ENCODE measurements around the gene TIMM44. TPM values are rescaled to one million over a fixed set of nuclear protein-coding genes. Genes with fewer than 3 reads are reported as not detected.

The TIMM44 gene
- total and polyA plus RNA-seq, 2 donors: 28.1 to 41.8 TPM

DNA sequence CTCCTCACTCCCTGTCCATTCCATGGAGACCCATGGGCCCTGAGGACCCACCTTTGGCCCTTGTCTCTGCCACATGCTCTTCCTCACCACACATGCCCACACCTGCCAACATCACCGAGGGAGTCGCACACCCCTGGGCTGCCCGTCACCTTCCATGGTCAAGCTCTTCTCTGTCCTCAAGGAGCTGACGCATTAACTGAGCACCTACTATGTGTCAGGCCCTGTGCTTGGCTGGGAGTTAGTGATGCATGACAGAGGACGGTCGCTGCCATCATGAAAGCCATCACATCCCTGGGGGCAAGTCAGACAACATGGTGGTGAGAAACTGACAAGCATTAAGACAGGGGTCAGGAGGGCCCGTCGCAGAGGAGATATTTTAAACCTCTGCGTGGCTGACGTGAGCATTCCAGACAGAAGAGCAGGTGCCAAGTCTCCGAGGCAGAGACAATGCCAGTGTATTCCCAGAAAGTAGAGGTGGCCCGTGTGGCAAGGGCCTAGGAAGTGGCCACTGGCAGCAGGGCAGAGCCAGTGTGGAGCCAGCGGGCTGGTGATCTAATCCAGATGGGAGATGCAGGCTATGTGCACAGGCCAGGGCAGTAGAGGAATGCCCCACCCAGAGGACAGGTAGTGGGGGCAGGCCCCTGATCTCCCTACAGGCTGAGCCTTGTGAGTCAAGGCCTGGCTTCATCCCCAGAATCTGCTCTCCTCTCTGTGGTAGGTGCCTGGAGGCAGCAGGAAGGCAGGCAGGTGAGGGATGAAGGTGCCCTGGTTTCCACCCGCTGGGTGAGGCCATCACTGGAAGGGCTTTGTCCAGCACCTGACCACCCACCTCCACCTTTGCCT, 40.8 kb upstream of the TIMM44 start:
- WGBS: 97% methylated on average over 14 of the region's 14 CpGs
- DNase-seq (ENCODE audit: low read depth in 6 of 9, low spot score in 9 of 9): no peak
- no peaks in the 10 kb centered on the region for H3K27me3 ChIP-seq (ENCODE audit: control insufficient read depth in 2 of 2, insufficient read depth in 1 of 2, low read length in 1 of 2)
- no peaks in the 10 kb centered on the region for H3K9me3 ChIP-seq (ENCODE audit: control insufficient read depth in 2 of 2, insufficient read depth in 1 of 2, low read length in 1 of 2)
- H3K36me3 ChIP-seq (ENCODE audit: control insufficient read depth in 2 of 2, insufficient read depth in 2 of 2, low read length in 1 of 2): peaks cover 91 to 92% of the 10 kb centered on the region in 2 donors
- no peaks in the 10 kb centered on the region for H3K4me1 ChIP-seq (ENCODE audit: control insufficient read depth in 2 of 2, insufficient read depth in 2 of 2, low read length in 2 of 2)
- no peak overlapping the region for H3K4me3 ChIP-seq (ENCODE audit: low read length in 2 of 2)
- H3K27ac ChIP-seq (ENCODE audit: low read depth in 1 of 2, low read length in 1 of 2): no peak overlapping the region

- H3K4me1 ChIP-seq (ENCODE audit: control insufficient read depth in 2 of 2, insufficient read depth in 2 of 2, low read length in 2 of 2): no peaks in the 10 kb centered on the region
- no peaks in the 10 kb centered on the region for H3K27me3 ChIP-seq (ENCODE audit: control insufficient read depth in 2 of 2, insufficient read depth in 1 of 2, low read length in 1 of 2)
- WGBS: 98% methylated on average over 18 of the region's 18 CpGs
- no peaks in the 10 kb centered on the region for H3K9me3 ChIP-seq (ENCODE audit: control insufficient read depth in 2 of 2, insufficient read depth in 1 of 2, low read length in 1 of 2)
- H3K27ac ChIP-seq (ENCODE audit: low read depth in 1 of 2, low read length in 1 of 2): no peak overlapping the region
- peaks cover 91 to 92% of the 10 kb centered on the region in 2 donors for H3K36me3 ChIP-seq (ENCODE audit: control insufficient read depth in 2 of 2, insufficient read depth in 2 of 2, low read length in 1 of 2)
- no peak for DNase-seq (ENCODE audit: low read depth in 6 of 9, low spot score in 9 of 9)
- H3K4me3 ChIP-seq (ENCODE audit: low read length in 2 of 2): no peak overlapping the region
Measured at GRCh38 chr19:7983286-7983950, 40.0 kb upstream of the TIMM44 start.

DNA sequence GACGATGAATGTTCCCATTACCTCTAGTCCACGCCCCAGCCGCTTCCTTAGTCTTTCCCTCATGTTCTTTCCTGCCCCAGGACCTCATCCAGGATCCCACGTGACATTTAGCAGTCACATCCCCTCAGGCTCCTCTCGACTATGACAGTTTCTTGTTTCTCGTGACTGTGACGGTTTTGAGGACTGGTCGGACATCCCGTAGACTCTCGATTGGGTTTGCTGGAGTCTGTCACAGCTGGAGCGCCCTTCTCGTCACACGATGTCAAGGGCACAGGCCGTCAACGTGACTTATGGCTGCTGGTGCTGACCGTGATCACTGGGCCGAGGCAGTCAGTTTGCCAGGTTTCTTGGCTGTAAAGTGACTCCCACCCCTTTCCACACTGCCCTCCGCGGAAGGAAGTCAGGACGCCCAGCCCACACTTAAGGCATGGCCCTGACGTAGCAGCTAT, 39.2 kb upstream of the TIMM44 start:
- Histone ChIP-seq H3K27me3 (ENCODE audit: control insufficient read depth in 2 of 2, insufficient read depth in 1 of 2, low read length in 1 of 2) (no peaks in the 10 kb centered on the region), H3K4me1 (ENCODE audit: control insufficient read depth in 2 of 2, insufficient read depth in 2 of 2, low read length in 2 of 2) (no peaks in the 10 kb centered on the region), H3K4me3 (ENCODE audit: low read length in 2 of 2) (no peak overlapping the region), H3K27ac (ENCODE audit: low read depth in 1 of 2, low read length in 1 of 2) (no peak overlapping the region), H3K36me3 (ENCODE audit: control insufficient read depth in 2 of 2, insufficient read depth in 2 of 2, low read length in 1 of 2) (peaks cover 91 to 92% of the 10 kb centered on the region in 2 donors), H3K9me3 (ENCODE audit: control insufficient read depth in 2 of 2, insufficient read depth in 1 of 2, low read length in 1 of 2) (no peaks in the 10 kb centered on the region)
- WGBS: 91% methylated on average over 21 of the region's 21 CpGs
- DNase-seq (ENCODE audit: low read depth in 6 of 9, low spot score in 9 of 9): no peak

- no peaks in the 10 kb centered on the region for H3K27me3 ChIP-seq (ENCODE audit: control insufficient read depth in 2 of 2, insufficient read depth in 1 of 2, low read length in 1 of 2)
- H3K27ac ChIP-seq (ENCODE audit: low read depth in 1 of 2, low read length in 1 of 2): no peak overlapping the region
- no peaks in the 10 kb centered on the region for H3K9me3 ChIP-seq (ENCODE audit: control insufficient read depth in 2 of 2, insufficient read depth in 1 of 2, low read length in 1 of 2)
- H3K4me1 ChIP-seq (ENCODE audit: control insufficient read depth in 2 of 2, insufficient read depth in 2 of 2, low read length in 2 of 2): no peaks in the 10 kb centered on the region
- WGBS: 97% methylated on average over 10 of the region's 10 CpGs
- H3K36me3 ChIP-seq (ENCODE audit: control insufficient read depth in 2 of 2, insufficient read depth in 2 of 2, low read length in 1 of 2): peaks cover 91 to 93% of the 10 kb centered on the region in 2 donors
- H3K4me3 ChIP-seq (ENCODE audit: low read length in 2 of 2): no peak overlapping the region
- DNase-seq (ENCODE audit: low read depth in 6 of 9, low spot score in 9 of 9): no peak
Measured at GRCh38 chr19:7982103-7982502, 38.6 kb upstream of the TIMM44 start.

DNA sequence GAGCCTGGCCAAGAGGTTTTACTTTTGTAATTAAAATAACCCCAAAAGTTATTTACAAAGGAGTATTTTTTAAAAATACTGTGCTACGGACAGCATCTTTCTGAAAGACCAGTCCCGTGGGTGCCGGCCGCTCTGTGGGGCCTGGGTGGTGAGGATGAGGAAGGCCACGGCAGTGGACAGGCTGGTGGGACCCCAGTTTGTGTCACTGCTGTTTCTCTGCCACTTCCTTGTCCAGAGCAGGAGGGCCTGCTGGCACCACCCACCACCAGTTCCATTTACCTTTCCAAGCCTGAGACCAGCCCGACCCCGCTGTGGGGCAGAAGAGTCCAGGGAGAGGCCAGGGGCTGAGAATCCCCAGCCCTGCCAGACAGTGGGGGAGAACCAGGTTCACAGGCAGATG, 38.2 kb upstream of the TIMM44 start:
- H3K4me3 ChIP-seq (ENCODE audit: low read length in 2 of 2): no peak overlapping the region
- DNase-seq (ENCODE audit: low read depth in 6 of 9, low spot score in 9 of 9): no peak
- H3K27ac ChIP-seq (ENCODE audit: low read depth in 1 of 2, low read length in 1 of 2): no peak overlapping the region
- H3K27me3 ChIP-seq (ENCODE audit: control insufficient read depth in 2 of 2, insufficient read depth in 1 of 2, low read length in 1 of 2): no peaks in the 10 kb centered on the region
- H3K36me3 ChIP-seq (ENCODE audit: control insufficient read depth in 2 of 2, insufficient read depth in 2 of 2, low read length in 1 of 2): peaks cover 94% of the 10 kb centered on the region in 2 donors
- H3K9me3 ChIP-seq (ENCODE audit: control insufficient read depth in 2 of 2, insufficient read depth in 1 of 2, low read length in 1 of 2): no peaks in the 10 kb centered on the region
- H3K4me1 ChIP-seq (ENCODE audit: control insufficient read depth in 2 of 2, insufficient read depth in 2 of 2, low read length in 2 of 2): no peaks in the 10 kb centered on the region
- 99% methylated on average over 7 of the region's 7 CpGs for WGBS

DNA sequence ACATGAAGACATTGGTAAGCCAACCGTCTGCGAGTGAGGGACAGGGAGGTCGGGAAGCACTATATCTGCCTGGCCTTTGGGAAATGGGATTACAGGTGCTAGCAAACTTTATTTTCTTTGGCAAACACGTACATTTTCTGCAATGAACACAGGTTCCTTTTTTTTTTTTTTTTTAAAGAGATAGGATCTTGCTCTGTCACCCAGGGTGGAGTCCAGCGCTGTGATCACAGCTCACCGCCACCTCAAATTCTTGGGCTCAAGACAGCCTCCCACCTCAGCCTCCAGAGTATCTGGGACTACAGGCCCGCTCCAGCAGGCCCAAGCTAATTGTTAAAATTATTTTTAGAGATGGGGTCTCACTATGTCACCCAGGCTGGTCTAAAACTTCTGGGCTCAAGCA, 37.7 kb upstream of the TIMM44 start:
- DNase-seq (ENCODE audit: low read depth in 6 of 9, low spot score in 9 of 9): no peak
- WGBS: 93% methylated on average over 7 of the region's 7 CpGs
- Histone ChIP-seq H3K4me3 (ENCODE audit: low read length in 2 of 2) (no peak overlapping the region), H3K4me1 (ENCODE audit: control insufficient read depth in 2 of 2, insufficient read depth in 2 of 2, low read length in 2 of 2) (no peaks in the 10 kb centered on the region), H3K27ac (ENCODE audit: low read depth in 1 of 2, low read length in 1 of 2) (no peak overlapping the region), H3K27me3 (ENCODE audit: control insufficient read depth in 2 of 2, insufficient read depth in 1 of 2, low read length in 1 of 2) (no peaks in the 10 kb centered on the region), H3K36me3 (ENCODE audit: control insufficient read depth in 2 of 2, insufficient read depth in 2 of 2, low read length in 1 of 2) (peaks cover 94 to 98% of the 10 kb centered on the region in 2 donors), H3K9me3 (ENCODE audit: control insufficient read depth in 2 of 2, insufficient read depth in 1 of 2, low read length in 1 of 2) (no peaks in the 10 kb centered on the region)

GRCh38 chr19:7980635-7981121, 37.2 kb upstream of the TIMM44 start:
- 97% methylated on average over 12 of the region's 12 CpGs for WGBS
- DNase-seq (ENCODE audit: low read depth in 6 of 9, low spot score in 9 of 9): no peak
- Histone ChIP-seq H3K4me1 (ENCODE audit: control insufficient read depth in 2 of 2, insufficient read depth in 2 of 2, low read length in 2 of 2) (no peaks in the 10 kb centered on the region), H3K27ac (ENCODE audit: low read depth in 1 of 2, low read length in 1 of 2) (peak overlapping the region in 1 of 2 donors; percentile 31), H3K27me3 (ENCODE audit: control insufficient read depth in 2 of 2, insufficient read depth in 1 of 2, low read length in 1 of 2) (no peaks in the 10 kb centered on the region), H3K36me3 (ENCODE audit: control insufficient read depth in 2 of 2, insufficient read depth in 2 of 2, low read length in 1 of 2) (peaks cover 91 to 96% of the 10 kb centered on the region in 2 donors), H3K4me3 (ENCODE audit: low read length in 2 of 2) (no peak overlapping the region), H3K9me3 (ENCODE audit: control insufficient read depth in 2 of 2, insufficient read depth in 1 of 2, low read length in 1 of 2) (no peaks in the 10 kb centered on the region)

- Histone ChIP-seq H3K36me3 (ENCODE audit: control insufficient read depth in 2 of 2, insufficient read depth in 2 of 2, low read length in 1 of 2) (peaks cover 91 to 96% of the 10 kb centered on the region in 2 donors), H3K4me3 (ENCODE audit: low read length in 2 of 2) (no peak overlapping the region), H3K27me3 (ENCODE audit: control insufficient read depth in 2 of 2, insufficient read depth in 1 of 2, low read length in 1 of 2) (no peaks in the 10 kb centered on the region), H3K4me1 (ENCODE audit: control insufficient read depth in 2 of 2, insufficient read depth in 2 of 2, low read length in 2 of 2) (no peaks in the 10 kb centered on the region), H3K9me3 (ENCODE audit: control insufficient read depth in 2 of 2, insufficient read depth in 1 of 2, low read length in 1 of 2) (no peaks in the 10 kb centered on the region), H3K27ac (ENCODE audit: low read depth in 1 of 2, low read length in 1 of 2) (no peak overlapping the region)
- WGBS: 99% methylated on average over 13 of the region's 13 CpGs
- no peak for DNase-seq (ENCODE audit: low read depth in 6 of 9, low spot score in 9 of 9)
Measured at GRCh38 chr19:7980168-7980567, 36.7 kb upstream of the TIMM44 start.

GRCh38 chr19:7979559-7979958, 36.1 kb upstream of the TIMM44 start:
- Histone ChIP-seq H3K4me3 (ENCODE audit: low read length in 2 of 2) (no peak overlapping the region), H3K27me3 (ENCODE audit: control insufficient read depth in 2 of 2, insufficient read depth in 1 of 2, low read length in 1 of 2) (no peaks in the 10 kb centered on the region), H3K36me3 (ENCODE audit: control insufficient read depth in 2 of 2, insufficient read depth in 2 of 2, low read length in 1 of 2) (peaks cover 95 to 96% of the 10 kb centered on the region in 2 donors), H3K4me1 (ENCODE audit: control insufficient read depth in 2 of 2, insufficient read depth in 2 of 2, low read length in 2 of 2) (no peaks in the 10 kb centered on the region), H3K9me3 (ENCODE audit: control insufficient read depth in 2 of 2, insufficient read depth in 1 of 2, low read length in 1 of 2) (no peaks in the 10 kb centered on the region), H3K27ac (ENCODE audit: low read depth in 1 of 2, low read length in 1 of 2) (no peak overlapping the region)
- 89% methylated on average over 8 of the region's 8 CpGs for whole genome bisulfite sequencing
- no peak for DNase-seq (ENCODE audit: low read depth in 6 of 9, low spot score in 9 of 9)
